GM19035 (cell line): ENCODE results near the gene NR3C1.

Experiments used
- ATAC-seq: cut with Tn5 transposase; IDR thresholded peaks from one replicate; pipeline ENCODE4 v1.9.1; 2021; ENCODE audit not compliant: unreplicated experiment

The NR3C1 gene

DNA sequence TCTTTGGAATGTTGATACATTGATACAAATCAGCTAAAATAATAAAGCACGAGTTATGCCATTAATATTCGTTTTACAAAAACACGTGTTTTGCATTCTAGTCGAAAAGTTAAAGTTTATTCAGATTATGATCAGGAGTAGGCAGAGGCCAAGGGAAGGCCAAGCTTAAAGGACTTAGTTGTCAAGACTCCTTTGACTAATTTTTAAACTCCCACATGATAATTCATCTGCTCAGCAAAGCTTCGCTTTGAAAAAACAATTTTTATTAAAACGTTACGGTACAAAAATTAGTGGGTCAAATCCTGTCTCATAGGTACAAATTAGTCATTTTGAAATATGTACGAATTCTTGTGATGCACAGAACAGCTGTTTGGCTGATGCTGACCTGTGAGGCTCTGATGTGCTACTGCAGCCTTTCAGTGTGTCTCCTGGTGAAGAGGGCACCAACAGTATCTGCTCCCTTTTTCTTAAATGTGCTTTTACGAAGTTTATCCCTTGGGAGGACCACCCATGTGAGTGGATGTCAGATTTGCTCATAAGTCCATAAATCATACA is 23.0 kb upstream of the NR3C1 start:
- ATAC-seq, result peak; percentile 70

DNA sequence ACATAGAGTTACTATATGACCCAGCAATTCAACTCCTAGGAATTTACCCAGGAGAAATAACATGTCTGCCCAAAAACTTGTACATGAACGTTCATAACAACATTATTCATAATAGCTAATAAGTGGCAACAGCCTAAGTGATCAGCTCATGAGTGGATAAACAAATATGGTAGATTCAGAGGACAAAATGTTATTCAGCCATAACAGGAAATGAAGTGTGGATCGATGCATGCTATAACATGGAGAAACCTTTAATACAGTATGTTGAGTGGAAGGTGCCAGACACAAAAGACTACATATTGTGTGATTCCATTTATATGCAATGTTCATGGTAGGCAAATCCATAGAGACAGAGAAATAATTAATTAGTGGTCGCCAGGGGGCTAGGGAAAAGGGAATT is 22.3 kb upstream of the NR3C1 start:
- no peak for ATAC-seq

DNA sequence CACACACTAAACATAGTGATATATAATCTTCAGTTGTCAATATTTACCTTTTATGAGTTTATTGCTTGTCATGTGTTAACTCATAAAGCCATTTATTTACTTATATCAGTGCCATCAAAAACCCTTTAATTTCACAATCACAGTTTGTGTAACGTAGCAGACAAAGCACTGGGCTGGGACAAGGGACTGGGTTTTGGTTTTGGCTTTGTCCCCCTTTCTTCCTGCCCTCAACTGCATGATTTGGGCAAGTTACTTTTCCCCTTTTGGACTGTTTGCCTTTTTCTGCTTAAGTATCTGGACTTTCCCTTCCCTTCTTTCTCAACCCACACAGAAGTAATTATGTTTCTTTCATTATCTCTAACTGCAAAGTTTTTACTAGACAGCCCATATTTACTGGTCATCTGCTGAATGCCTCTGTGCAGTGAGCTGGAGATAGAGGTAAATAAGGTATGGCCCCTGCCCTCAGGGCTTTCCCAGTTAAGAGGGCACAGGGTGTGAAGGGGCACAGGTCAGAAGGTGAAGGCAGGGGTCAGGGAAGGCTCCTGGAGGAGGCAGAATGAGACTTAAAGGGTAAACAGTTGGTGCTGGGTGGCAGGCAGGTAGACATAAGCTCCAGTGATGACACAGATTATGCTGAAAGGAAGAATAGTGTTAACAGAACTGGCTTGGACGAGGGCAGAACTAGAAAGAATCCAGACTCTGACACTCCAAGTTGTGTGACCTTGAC is 14.8 kb upstream of the NR3C1 start:
- ATAC-seq, result peak; percentile 55

DNA sequence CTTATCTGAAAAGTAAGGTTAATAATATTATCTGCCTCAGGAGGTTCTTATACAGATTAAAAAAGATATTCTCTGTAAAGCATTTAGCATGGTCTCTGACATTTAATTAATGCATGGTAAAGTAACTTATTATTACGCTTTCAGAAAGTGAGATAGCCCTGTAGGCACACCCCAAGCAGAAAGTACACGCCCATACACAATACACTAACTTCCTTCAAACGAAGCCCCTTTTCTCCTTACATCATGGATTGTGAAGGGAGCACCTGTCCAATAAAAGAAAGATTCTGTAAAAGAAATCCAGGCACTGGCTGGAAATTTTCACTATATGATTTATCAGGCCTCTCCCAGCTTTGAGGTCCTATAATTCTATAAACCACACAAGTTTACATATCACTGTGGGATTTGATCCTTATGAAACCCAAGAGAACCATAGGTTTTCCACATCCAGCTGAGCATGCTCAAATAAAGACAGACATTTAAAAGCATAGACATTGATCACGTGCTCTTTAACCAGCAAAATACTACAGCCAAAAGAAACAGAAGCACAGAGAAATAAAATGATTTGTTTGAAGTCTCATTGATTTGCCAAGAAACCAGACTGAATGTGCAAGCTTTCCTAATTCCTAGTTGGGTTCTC is 14.1 kb upstream of the NR3C1 start:
- ATAC-seq, result no peak

DNA sequence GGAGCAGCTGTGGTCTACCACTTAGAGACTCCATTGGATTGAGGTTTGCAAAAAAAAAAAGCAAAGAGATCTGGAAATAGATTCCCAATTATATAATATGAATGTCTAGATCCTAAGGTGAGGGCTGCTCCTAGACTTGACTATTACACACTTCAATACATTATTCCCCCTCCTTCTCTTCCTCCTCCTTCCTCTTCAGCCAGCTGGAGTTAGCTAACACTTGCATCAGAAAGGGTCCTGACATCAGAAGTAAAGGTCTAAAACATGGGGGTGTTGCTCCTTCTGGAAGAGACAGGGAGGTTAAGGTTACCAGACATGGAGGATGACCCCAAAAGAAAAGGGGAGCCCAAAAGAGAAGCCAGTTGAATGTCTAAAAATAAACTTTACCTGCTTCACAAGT is 12.9 kb upstream of the NR3C1 start:
- no peak for ATAC-seq

DNA sequence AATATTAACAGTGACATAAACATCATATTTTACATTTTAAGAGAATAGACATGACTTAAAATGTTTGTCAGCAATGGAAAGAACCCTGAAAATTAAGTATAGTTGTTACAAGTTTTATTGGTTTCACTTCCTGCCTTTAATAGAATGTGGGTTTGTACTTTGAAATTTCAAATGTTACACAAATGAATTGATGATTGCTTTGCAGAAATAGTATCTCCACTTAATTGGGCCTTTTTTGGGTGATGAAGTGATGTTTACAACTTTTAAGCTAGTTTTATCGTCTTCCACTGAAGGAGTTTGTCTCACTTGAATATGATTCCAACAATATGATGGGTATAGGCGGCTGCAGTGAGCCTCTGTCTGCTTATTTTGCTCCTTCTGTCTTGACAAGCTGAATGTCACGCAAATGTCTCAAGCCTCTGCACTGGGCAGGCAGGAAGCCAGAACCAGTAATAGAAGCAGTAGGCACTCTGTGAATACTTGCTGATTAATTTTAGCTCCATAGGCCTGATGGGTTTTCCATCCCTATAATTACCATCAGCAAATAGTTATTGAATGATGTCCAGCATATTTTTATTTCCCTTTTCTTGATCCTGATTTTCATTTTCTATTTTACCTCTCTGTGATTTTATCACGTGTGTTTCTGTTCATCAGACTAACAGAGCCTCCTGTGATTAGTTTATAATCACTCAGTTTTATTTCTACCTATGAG is 10.6 kb upstream of the NR3C1 start:
- peak; percentile 73 for ATAC-seq

DNA sequence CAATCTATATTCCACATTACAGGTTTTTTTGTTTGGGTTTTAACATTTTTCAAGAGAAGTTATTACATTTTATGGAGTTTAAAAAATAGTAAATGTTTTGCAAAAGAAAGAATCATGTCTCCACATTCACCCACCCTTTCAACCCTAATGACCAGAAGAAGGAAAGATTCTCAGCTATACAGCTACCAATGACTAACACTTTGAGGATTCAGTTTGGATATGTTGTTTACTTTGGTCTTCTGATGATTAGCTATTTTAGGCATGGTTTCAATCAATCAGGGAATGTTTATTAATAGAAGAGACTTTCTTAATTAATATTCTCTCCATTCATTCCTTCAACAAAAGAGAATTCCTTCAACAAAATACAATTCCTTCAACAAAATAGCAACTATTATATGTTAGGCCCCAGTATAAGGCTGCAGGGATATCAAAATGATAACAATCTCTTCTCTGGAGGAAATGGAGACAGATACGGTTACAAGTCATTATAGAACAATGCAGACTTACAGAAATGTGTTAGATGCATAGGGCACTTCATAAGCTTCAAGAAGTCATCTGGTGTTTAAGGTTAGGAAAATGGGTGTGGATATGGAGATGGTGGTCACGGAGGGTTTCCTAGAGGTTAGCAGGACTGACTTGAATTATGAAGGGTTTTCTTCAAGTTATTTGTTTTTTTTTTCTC is 9.3 kb upstream of the NR3C1 start:
- no peak for ATAC-seq

DNA sequence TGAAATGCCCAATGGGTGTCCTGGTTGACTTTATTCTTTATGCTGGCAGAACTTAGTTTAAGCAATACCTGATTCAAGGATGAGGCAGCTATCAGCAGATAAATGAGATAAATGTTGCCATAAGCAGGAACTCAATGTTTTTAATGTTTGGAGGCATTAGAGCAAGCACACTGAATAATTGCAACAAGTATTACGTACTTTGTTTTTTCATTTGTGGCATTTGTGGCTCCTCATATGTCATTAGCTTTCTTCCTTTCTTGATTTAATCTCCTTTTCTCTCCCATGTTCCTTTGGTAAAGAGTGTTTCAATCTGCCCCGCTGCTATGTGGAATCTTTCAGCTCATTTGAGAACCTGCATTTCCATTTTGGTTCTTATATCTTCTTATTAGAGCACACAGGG is 6.4 kb upstream of the NR3C1 start:
- ATAC-seq, result no peak

DNA sequence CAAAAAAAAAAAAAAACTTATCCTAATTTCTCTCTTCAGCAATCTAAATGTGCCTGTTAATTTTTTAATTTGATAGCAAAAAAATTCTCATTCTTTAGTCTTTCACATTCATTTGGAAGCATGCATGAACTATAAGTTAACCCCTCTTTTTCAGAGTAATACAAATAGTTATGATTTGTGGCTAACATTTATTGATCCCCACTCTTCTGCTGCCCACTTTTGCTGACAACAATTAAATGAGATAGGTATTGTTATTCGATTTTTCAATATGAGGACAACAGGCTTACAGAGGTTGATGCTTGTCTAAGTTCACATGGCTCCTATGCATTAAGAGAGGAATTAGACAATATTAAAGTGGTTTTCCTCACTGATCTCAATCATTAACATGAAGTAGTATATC is 2.9 kb upstream of the NR3C1 start:
- no peak for ATAC-seq

DNA sequence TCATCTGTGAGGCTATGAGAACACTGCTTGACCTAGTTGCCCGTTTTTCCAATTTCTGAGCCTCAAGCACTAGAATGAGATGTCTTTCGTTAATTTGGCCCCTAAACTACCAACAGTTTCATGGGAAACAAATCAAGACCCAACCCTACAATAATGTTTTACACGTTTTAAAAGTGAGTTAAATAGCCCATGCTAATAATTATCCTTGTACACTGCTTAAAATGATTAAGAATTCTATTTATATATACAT is 2.3 kb upstream of the NR3C1 start:
- ATAC-seq, result no peak

DNA sequence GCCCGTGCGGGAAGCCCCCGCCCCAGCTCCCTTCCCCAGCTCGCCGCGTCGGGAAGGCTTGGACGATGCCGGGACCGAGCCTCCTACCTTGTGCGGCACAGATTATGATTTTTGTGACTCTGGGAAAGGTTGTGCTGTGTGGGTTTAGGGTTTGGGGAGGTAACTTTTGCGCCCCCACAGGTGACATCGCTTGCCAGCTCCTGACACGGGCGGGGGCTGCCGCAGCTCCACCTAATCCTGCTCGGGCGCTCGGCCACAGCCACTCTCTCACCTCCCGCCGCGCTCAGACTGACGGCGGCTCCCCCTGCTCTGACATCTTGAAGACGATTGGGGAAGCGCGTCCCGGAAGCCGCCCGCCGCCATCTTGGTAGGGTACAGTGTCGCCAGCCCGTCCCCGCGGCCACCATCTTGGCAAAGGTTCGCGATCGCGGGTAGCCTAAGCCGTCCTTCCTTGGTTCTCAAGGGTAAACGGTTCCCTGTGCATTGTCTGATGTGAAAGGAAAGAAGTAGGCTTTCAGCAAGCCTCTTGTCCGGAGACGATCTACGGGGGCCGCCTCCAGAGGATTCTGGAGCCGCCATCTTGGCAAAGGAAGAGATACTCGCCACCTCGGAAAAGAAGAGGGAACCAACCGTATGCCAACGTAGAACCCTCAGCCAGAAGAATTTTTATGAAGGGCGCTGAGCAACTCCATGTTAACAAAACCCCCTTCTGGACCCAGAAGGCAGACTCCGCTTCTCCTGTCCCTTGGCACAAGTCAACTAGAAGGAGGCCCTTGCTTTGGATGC is 1.8 kb upstream of the NR3C1 start:
- peak; percentile 28 for ATAC-seq

DNA sequence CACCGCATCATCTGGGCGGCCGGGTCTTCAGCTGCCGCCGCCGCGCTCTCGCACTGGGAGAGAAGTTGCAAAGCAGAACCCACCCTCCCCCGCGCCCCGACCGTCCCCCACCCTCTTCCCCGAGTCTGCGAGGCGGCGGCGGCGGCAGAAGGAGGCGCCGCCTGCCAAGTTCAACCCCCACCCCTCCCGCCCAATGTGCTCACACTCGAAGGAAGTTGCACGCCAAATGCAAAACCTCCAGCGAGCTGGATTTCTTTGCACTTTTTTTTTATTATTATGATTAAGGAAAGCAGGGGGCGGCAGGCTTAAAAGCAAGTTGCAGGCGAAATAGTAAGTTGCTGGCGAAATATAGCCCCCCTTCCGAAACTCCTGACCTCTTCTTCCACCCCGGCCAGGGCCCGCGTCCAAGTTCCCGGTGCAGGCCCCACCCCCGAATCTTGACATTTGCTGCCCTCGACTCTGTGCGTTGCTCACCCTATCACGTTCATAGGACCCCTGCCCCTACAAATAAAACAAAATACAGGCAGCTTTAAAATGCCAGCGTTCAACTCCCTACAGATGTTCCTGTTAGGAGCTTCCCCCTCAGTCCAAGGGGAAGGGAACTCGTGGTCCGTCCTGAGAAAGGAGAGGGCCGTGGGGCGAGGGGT is 1.1 kb upstream of the NR3C1 start:
- ATAC-seq, result peak; percentile 23

DNA sequence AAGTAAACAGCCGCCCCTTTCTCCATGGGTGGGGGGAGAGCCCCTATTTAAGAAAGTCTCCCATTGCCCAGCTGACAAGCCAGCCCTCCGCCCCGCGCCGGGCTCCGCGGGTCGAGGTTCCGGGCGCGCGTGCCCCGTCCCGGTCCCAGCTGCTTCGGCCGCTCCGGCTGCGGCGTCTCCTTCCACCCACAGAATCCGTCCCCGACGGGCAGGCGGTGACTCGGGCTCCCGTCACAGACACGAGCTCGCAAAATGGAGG is 223 bp downstream of the NR3C1 start:
- peak; percentile 22 for ATAC-seq

DNA sequence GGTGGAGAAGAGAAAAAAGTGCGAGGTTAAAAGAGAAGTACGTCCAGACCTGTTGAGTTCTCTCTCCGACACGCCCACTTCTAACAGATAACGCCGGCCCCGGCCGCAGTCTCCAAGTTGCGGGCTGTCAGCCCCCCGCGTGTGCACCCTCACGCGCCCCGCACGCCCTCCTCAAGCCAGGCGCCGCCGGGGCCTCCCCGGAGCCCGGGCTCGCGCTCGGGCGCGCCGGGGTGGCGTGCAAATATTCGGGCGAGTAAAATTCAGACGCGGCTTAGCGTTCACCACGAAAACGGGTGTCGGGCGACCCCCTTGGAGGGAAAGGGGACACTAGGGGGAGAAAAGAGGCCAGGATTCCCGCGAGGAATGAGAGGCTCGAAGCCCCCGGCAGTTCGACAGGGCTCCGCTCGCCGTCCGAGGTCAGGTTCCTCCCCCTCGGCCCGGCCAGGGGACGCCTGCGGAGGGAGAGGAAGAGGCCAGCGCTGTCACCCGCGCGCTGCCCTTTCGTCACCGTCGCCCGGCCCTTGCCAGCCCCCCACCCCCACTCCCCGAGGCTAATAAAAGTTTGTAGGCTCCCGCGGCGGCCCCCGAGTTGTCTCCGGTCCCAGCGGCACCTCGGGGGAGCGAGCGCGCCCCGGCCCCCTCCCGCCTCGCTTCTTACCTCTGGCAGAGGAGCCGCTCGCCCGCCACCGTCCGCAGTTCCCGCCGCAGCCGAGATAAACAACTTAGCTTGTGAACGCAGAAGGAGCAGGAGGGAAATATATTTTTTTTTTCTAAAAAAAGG is 743 bp downstream of the NR3C1 start:
- ATAC-seq, result peak; percentile 0

DNA sequence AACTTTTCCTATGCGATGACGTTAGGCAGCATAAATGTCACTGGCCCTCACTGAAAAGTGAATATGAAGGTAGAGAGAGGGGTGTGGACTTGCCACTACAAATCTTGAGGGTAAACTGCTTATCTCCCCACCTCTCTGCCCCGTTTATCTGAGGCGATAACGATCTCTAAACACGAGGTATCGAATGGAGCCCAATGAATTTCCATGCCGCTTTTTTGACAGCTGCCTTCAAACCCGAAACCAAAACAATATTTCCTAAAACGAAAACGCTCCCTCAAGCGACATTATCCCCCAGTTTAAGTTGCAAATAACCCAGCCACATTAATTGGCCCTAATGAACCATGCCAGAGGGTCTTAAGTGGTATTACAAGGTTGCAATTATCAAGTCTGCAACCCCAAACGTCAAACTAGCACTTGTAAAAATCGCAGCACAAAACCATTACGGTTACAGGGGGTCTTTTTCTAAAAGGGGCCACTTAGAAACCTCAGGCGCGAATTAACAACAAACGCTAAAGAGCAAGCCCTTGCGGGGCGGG is 1.4 kb downstream of the NR3C1 start:
- no peak for ATAC-seq

DNA sequence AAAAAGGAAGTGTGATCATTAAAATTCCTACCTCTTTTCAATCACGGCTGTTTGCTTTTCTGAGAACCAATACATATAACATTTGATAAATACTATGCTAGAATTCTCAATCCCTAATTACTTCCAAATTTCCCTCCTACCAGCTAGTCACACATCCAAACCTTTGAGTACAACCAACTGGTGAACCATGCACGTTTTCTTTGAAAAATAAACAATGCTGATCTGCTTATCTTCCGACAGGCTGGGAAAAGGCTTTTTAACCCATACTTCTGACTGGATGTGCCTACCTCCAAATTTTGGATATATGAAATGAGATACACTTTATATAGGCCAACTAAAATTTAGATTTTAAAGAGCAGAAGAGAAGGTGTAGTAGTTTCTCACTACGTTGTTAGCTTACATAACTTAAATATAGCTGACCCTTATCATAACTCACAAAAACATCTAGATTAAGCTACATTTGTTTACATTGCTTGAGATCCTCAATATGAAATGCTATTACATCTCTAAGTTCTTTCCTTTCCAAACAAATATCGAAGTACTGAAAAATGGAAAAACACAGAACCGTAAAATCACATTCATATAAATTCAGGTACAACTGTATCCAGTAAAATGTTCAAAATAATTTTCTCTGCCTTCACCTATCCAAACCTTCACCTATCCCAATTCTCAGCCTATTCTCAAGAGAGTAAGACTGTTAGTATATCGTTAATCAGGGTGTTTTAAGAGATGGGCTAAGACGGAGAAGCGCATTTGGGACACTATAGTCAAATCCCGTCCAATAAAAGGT is 2.1 kb downstream of the NR3C1 start:
- no peak for ATAC-seq

DNA sequence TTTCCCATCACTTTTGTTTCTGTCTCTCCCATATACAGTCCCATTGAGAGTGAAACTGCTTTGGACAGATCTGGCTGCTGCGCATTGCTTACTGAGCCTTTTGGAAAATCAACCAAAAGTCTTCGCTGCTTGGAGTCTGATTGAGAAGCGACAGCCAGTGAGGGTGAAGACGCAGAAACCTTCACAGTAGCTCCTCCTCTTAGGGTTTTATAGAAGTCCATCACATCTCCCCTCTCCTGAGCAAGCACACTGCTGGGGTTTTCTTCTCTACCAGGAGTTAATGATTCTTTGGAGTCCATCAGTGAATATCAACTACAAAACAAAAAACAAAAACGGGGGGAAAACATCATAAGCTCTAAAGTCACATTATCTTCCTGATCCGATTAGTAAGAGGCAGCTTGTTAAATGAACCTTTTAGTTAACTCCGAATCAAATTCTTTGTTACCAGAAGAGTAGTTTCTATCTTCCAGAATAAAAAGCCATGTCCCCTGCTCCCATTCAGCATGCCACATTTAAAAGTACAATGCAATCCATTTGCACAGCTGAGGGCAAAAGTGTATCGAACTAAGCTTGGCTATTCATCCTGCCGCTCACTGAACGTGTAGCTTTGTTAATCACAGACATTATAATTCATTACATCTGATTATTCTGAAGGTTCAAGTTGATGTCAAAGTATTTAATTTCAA is 2.8 kb downstream of the NR3C1 start:
- no peak for ATAC-seq
